Inferior parietal cortex (tissue), 1 donor: ENCODE results near the gene SAMMSON.

Experiments
- DNase-seq: peaks from one replicate; pipeline ENCODE4 v3.0.0-alpha.2; 2016; ENCODE audit errors: extremely low spot score

Gene SAMMSON

DNA sequence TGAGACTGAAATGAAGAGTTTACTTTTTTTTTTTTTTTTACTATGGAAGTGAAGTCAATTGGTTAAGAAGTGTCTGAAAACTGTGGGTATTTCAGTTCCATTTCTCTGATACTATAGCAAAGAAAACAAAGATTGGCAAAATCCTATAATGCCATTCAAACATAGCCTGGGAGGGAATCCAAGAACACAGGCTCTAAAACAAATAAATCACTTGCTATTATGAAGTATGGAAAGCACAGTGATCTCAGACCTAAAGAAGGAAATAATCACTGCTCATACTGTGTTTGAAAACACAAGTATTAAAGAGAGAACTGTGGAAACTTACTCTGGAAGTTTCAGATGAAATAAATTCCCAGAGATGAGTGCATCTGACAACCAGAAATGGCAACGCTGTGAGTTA lies 12.0 kb downstream of the SAMMSON start:
- DNase-seq = no peak

DNA sequence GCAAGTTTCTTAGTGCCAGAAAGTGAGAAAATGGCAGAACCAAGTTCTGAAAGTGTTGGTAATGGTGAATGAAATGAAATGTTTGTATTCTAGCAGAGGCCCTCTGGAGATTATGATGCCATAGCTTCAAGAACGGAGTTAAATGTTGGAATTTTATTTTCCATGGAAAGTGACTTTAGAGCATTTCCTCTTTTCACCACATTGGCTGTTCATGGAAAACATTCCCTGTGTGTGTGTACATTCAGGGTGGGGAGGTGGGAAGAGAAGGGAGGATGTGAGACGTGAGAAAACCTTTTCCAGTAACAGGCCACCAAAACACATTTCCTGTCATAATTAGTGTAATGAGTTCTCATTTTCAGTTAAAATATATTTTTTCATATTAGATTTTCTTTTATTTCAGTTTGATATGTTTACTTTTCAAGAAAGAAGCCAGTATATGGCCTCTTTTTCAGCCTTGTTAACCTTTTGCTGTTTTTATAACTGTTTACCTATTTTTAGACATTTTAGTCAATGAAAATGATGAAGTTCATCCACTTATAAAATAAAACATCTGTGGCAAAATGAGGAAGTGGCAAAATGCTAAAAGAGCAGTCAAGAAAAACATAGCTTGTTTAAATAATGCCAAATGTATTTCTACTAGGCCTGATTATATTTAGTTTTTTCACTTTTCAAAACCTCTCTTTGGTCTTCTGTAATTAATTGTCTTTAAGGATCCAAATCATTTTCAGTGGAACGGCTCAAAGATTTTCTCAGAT lies 21.6 kb downstream of the SAMMSON start:
- DNase-seq = no peak

DNA sequence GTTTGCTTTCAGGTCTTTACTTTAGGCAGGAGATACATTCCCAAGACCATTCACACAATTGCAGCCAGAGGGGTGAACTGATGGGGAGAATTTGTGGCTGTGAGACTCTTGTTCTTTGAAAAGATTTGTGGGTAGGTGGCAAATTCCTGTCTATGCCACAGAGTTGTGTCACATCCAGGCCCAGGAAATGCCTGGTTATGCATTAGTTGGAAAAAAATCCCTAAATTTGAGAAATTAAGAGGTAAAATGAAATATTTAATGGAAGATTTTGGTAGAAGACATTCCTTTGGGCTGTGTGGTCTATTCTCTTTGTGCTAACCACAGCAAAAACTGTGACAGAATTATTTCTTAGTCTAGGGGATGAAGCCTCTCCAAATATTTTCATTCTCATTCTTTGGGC lies 28.8 kb downstream of the SAMMSON start:
- no peak for DNase-seq

DNA sequence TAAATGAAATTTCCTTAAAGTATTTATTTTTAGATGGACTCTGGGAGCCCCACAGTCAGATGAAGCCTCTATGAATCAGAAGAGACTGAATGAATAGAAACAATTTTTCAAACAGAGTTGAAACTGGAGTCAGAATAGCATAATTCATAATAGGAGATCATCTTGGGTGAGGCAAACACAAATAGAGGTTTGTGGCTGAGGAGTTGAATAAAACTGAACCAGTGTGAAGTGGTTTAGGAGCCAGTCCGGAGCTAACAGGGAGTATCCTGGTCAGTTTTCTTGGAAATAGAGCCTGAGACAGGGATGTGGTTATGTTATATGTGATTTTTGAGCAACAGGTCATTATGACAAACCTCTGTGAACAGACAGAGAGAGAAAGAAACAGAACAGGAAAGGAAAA lies 39.2 kb downstream of the SAMMSON start:
- DNase-seq = no peak

DNA sequence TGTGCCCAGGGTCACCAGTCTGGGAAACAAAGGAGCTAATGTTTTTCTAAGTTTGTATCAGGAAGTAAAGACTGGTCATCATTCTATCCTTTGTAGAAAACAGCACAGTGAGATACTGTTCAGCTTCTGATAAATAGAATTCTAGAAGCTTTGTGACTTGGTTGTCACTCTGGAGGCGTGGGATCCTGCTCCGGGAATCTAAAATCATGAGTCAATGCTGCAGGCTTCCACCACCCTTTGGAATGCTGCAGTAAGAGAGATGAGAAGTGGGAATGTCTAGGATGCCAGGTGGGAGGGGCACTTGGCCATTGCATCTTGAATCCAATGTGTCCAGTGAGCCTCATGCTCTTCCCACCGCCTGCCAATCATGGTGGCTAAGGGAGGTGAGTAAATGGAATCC lies 40.9 kb downstream of the SAMMSON start:
- no peak for DNase-seq

DNA sequence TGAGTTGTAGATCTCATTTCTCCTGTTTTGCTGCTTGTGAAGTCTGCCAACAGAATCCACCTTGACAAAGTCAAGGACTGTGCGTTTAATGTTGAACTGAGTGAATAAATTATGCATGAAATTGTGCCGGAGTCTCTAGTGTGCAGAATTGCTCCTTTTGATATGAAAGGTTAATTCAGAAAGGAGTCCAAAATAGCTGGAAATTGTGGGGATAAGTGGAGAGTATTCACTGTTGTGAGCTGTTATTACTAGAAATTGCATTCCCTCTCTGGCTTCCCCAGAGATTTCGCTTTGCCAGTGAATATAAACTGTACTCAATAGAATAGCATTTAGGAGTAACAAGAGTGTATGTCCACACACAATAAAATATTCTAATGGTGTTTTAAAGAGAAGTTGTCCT lies 43.1 kb downstream of the SAMMSON start:
- DNase-seq = no peak

DNA sequence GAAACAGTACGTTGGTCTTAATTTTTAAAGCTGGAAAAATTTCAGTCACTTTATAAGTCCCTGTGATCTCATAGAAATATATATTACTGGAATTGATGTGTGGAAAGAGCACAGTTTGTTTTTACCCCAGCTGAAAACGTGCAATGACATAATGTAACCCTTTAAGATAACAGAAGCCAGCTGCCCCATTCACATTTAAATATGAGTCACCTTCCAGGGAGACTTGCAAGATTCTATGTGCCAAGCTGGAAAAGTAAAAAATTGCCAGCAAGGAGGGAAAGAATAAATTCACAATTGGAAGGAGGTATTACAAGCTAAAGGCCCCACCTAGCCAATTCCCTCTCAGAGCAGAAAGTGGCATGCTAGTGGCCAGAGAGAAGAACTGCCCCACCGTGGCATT lies 50.2 kb downstream of the SAMMSON start:
- DNase-seq = no peak

DNA sequence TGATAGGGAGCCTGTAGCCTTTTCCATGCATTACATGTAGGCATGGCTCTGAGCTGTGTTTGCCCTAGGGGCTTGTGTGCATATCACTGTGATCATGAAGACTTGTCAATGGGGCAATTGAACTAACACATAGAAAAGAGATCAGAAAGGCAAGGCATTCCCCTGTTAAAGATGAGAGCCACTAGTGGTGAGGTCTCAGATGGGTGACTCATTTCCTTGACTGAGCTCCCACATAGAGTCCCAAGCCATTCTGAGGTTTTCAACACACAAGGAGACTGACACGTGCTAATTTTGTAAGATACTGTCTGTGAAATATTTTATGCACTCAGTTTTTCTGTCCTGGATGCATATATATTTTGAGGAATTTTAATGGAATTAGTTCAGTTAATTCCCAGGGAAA lies 53.8 kb downstream of the SAMMSON start:
- DNase-seq = no peak

DNA sequence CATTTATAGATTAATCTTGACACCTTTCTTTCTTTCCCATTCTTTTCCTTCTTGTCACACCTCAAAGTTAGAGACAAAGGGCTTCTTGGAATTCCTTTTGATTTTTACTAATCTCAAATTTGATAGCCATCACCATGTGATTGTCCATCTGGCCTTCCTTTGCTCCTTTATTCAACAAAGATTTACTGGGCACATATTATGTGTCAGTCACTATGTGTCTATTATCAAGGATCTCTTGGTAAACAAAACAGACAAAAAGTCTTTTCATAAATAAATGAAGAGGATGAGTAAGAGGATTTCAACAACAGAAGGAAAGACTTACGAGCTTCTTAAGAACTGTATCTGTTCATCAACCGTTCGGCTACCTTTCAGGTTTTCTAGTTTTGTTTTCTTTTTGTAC lies 56.5 kb downstream of the SAMMSON start:
- DNase-seq = no peak

DNA sequence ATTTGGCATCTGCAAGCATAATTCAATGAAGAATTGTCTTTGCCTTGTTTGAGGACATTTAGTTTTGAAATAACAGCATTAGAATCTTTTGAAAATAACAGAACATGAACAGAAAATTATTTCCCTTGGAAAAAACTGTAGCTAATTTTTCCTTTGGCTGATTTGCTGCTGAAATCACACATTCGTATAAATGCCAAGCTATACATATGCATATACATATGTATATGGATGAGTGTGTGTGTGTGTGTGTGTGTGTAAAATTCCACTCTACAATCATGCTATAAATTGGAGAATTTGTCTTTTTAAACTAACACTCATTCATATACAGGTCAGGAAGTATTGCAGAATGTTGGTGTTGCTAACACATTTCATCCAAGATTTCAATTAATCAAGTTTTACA lies 57.9 kb downstream of the SAMMSON start:
- DNase-seq = no peak

DNA sequence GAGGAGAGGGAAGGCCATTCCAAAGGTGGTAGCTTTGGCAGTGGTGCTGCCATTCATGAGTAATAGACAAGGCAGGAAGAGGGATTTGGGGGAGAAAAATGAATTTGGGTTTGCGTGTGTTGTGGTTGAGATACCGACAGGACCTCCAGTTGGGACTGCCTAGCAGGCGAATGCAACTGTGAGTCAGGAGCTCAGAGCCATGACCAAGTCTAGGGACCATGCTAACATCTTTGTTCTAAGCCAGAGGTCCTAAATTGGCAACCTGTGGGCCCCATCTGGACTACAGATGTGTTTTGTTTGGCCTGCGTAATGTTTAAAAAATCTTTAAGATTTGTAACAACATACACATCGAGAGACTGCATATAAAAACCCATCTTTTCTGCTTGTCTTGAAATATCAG lies 61.6 kb downstream of the SAMMSON start:
- no peak for DNase-seq

DNA sequence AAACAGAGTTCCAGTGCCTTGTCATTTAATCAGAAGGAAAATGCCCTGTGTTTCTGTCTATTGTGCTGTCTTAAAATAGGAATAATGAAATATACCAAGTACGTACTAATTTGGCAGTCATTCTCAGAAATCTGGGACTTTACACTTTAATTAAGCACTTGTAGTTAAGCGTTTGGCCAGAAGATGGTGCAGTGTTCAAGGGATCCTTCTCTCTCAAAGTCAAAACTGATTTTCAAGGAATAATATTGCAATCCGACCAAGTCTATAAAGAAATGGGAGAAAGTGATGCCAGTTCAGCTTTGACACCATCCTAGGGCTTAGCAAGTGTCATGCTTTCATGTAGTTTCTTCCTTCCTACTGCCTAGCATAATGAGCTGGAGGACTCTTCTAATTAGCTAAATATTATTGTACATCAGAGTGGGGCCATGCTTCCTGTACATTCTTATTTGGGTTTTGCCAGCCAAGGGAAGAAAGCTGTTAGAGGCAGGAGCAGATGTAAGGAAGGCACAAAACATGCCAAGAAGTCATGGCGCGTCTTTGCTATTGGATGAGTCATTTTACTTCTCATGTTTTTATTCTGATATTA lies 64.8 kb downstream of the SAMMSON start:
- DNase-seq = peak; percentile 88

DNA sequence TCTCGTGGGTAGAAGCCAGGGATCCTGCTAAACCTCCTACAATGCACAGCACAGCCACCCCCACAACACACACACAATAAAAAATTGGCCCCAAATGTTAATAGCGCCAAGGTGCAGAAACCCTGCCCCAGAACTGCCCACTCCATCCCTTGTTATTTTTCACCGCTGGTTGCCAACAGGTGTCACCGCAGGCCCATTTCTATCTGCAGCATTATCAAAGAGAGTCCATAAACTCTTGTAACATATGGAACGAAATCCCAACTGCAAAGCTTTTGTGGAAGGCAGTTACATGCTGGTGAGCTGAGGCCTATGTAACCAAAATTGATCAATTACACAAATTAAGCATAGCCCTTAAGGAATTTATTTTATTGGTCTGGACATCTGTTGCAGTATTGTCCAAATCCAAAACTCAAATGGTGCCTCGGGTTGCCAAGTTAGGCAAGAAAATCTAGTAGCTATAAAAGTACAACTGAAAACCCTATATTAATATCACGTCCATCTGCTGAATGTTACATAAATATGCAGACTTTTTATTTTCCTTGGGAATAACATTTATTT lies 66.2 kb downstream of the SAMMSON start:
- no peak for DNase-seq

DNA sequence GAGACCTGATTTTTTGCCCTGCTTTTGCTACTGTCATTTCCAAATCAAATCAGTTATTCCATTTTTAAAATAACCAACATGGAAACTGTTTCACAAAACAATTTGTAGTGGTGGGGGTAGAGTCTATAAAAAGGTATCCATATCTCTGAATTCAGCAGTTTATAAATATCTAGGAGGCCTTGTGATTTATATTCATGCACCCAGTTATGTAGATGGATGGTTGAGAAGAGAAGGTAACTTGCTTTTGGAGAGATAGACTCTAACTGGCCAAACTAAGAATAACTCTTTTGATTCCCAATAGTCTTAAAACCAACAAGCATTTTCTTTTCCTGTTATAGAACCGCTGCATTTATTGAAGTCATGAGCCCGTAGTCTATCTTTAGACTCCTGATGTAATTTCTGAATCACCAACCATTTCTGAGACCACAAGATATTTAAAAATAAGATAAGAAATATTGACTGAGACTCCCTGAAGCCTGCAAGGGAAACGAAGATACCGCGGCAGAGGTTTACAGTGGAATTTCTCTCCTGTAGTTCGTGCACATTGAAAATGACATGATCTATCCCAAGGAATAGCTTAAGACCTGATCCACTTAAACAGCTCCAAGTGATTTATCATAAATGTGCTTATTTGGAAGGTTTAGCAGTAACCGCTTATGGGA lies 68.5 kb downstream of the SAMMSON start:
- no peak for DNase-seq

DNA sequence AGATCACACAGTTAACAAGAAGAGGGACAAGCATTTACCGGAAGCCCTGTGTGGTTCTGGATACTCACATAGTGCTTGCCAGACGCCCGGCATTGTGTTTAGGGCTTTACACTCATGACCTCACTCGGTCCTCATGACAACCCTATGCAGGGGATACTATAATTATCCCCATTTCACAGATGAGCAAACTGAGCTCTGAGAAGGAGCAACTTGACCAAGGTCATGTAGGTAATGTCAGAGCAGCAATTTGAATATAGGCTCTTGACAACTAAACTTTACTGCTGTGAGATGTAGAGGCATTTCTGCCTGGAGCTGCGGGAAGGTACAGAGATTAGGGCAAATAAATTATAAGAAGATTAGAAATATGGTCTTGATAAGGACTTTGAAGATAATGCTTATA lies 70.0 kb downstream of the SAMMSON start:
- no peak for DNase-seq

DNA sequence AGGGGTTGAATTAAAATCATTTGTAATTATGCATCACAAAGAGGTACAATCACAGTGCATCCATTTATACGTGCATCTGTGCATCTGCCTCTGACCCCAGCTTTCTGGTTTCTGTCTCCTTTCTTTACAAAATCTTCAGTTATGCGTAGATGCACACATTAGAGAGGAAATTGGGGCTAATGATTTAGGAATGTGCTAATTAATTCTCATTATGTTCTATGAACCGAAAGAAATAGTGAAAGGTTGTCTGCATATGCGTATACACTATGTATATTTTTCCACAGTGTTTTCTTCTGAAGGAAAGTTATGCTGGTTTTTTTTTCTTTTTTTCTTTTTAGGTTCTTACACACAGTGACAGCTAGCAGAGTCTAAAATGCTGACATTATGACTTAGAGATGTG lies 71.6 kb downstream of the SAMMSON start:
- DNase-seq = no peak

DNA sequence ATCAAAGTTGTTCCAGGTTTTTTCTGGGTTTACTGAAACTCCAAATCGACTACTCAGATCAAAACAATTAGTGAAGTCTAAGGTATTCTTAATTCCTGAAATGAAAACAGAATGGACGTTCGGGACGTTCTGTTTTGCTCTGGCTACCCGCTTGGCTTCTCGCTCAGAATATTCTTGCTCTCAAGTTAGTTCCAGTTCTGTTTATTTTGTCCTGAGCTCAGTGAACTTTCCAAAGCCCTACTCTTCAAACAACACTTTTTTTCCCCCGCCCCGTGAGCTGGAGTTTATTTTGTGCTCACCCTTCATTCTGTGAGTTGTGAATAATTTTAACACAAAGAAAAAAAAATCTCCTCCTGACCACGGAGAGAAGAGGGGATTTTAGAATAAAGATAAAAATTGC lies 72.6 kb downstream of the SAMMSON start:
- DNase-seq = no peak

DNA sequence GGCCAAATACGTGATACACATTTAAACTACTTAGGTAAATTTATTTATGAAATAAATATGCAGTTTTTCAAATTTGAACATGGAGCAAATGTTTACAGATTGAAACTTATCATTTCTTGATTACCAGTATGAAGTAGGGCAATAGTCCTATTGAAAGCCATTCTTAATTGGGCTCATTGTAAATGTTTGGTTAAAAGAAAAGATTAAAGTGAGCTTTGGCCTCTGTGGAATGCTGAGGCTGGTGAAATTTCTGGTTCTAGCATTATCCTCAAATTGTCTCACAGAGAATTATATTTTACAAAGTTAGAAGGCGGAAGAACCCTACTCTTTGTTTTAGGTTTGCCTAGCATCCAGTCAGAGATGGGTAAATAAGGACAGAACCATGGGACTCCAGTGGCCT lies 73.2 kb downstream of the SAMMSON start:
- no peak for DNase-seq

DNA sequence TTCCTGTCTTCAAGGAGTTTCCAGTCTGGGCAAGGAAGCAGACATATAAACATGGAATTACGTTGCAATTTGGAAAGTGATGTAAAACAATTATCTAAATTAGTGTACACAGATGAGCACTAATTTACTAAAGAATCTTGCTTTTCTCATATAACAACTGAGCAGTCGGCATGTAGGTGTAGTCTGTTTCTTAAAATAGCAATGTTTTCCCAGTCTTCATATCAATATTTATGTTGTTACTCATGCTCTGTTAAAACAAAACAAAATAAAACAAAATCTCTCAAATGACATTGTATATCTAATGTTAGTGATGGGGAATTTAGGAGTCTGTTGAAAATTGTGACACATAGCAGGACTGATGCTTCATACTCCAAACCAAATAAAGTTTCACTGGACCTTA lies 75.6 kb downstream of the SAMMSON start:
- DNase-seq = no peak

DNA sequence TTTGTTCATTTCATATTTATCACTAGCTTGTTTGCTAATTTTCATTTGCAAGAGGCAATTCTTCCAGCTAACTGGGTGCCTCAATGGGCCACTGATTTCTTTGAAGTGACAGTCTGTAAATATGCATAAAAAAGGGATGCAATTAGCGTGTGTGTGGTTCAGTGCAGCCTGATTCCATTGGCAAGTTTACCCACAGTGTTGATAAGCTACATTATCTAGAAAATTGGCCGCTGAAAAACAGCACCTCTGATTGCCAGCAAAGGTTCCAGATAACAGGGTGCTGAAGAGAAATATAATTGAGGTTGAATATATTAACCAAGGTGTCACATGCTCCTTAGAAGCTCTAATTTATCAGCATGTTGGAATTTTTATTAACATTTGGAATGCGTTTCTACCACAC lies 76.9 kb downstream of the SAMMSON start:
- DNase-seq = no peak

DNA sequence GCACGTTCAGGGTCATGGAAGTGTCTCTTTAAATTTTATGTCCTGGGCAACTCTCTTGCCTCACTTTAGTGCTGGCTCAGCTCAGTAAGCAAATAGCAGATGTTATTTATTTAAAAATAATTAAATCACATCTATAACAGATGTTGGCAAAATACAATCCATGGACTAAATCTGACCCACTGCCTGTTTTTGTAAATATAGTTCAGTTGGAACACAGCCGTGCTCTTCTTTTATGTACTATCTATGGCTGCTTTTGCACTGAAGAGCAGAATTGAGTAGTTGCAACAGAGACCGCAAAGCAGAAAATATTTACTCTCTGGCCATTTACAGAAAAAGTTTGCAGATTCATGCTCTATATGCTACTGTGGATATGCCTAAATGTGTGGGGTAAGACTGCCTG lies 79.2 kb downstream of the SAMMSON start:
- DNase-seq = no peak

DNA sequence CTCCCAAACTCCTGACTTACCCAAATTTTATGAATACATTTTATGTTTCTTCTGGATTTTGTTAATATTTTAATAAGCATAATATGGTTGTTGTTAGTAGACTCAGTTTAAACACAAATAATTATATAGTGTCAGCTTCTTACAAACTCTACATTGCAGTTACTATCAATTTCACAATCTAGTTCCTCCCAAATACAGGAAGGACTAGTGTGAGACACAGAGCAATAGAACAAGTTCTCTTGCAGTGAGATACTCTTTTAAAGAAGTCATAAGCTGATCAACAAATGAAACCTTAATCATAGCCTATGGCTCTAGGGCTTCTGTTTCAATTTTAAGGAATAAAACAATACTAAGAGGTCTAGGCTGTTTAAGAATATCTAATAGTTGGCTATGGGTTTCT lies 86.1 kb downstream of the SAMMSON start:
- no peak for DNase-seq

DNA sequence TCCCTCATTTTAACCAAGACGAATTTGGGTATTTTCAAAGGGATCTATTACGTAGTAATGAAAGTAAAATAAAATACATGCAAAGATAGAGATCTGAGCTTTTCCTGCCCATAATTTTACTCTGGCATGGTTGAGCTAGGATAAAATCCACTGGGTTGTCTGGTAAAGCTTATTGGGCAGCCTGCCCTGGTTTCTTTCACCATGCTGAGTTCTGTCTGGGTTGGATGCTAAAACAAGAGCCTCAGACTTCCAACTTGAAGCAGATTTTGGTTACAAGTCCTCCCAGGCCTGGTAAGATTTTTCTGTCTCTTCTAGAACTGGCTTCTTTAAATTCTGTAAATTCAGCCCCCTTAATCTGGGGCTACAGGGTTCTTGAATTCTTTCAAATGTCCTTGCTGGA lies 86.8 kb downstream of the SAMMSON start:
- DNase-seq = no peak
